ENCODE data around the gene RNF125. TPM values are rescaled to one million over a fixed set of nuclear protein-coding genes. Genes with fewer than 3 reads are reported as not detected.
A peak's percentile ranks its signal among the peaks of the same experiment; 100 is the strongest.

The RNF125 gene
- total and polyA plus RNA-seq, 9 of the 15 experiments (the other 6 are each of a cell fraction or from before 2014, with no cell fraction given) = 0.01 to 0.29 (median 0.07) TPM; not detected in 1

DNA sequence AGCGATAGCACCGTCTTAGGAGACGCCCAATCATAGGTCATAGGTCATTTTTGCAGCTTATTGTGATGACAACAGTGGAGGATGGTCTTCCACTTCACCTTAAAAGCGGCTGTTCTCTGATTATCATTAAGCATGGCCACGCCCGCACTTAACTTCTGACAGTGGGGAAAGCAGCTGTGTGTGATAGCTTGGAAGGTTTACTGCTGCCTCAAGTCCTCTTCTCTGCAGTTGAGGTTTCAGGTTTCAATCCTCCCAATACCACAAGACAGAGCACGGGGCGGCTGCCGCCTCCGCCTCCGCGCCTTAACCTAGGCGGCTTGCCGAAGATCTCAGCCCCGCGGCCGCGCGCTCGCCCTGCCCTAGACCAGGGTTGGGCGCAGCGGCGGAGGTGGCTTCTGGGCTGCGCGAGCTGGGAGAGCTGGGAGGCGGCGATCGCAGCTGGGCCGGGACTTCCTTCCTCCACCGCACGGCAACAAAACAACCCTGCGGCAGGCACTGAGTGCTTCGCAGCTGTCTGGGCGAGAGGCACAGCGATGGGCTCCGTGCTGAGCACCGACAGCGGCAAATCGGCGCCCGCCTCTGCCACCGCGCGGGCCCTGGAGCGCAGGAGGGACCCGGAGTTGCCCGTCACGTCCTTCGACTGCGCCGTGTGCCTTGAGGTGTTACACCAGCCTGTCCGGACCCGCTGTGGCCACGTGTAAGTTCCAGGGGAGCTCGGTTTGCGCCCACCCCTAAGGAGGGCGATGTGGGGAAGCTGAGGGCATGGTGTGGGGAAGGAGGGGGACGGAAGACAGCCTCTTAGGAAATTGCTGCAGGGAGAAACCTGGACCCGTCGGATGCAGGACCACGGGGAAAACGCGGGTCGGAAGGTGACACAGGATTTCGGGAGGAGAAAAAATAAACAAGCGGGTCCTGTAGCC, at the start of gene RNF125 (continued):
- TF ChIP-seq E2F3 (CRISPR knock-in tag; IDR thresholded peaks at IDR 0.05) (0 out of 2 replicates have a peak, but pooled peaks have one; percentile 22), SRSF1 (IDR thresholded peaks at IDR 0.05; ENCODE audit: low read depth, low read length) (no peak), NCOA6 (IDR thresholded peaks at IDR 0.05) (peak; percentile 49; the same call in 1 of the 2 replicates), STAG1 (CRISPR knock-in tag; IDR thresholded peaks at IDR 0.05; ENCODE audit: borderline replicate concordance) (peak; percentile 10; the same call in 1 of the 2 replicates), RBBP5 (IDR thresholded peaks at IDR 0.05; ENCODE audit: borderline replicate concordance, insufficient read depth, low read length, poor library complexity, severe bottlenecking) (peak; percentile 53), CHCHD3 (CRISPR knock-in tag; IDR thresholded peaks at IDR 0.05) (no peak), SRSF7 (optimal IDR thresholded peaks at IDR 0.05; ENCODE audit: low read depth, low read length) (no peak), ZBTB8A (IDR thresholded peaks at IDR 0.05; ENCODE audit: partially characterized antibody) (no peak), SLC30A9 (CRISPR knock-in tag; IDR thresholded peaks at IDR 0.05) (no peak), ZFP36 (IDR thresholded peaks at IDR 0.05; ENCODE audit: low read depth, low read length, partially characterized antibody) (peak; percentile 36), KLF1 (tag; IDR thresholded peaks at IDR 0.05) (peak; percentile 65; the same call in 1 of the 2 replicates), NCOA1 (IDR thresholded peaks at IDR 0.05; ENCODE audit: low read depth) (no peak), ZNF76 (CRISPR knock-in tag; IDR thresholded peaks at IDR 0.05; ENCODE audit: borderline replicate concordance) (no peak), ZNF668 (CRISPR knock-in tag; IDR thresholded peaks at IDR 0.05) (no peak), PHF21A (IDR thresholded peaks at IDR 0.05; ENCODE audit: borderline replicate concordance, low read depth) (no peak), EGR1 (conservative IDR thresholded peaks at IDR 0.05) (peak; percentile 86), KLF10 (CRISPR knock-in tag; IDR thresholded peaks at IDR 0.05) (no peak), ZNF584 (CRISPR knock-in tag; IDR thresholded peaks at IDR 0.05; ENCODE audit: low read depth) (no peak)
- TF ChIP-seq, protein P1, sequence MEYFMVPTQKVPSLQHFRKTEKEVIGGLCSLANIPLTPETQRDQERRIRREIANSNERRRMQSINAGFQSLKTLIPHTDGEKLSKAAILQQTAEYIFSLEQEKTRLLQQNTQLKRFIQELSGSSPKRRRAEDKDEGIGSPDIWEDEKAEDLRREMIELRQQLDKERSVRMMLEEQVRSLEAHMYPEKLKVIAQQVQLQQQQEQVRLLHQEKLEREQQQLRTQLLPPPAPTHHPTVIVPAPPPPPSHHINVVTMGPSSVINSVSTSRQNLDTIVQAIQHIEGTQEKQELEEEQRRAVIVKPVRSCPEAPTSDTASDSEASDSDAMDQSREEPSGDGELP (CRISPR knock-in tag; IDR thresholded peaks at IDR 0.05; ENCODE audit: borderline replicate concordance) = peak; percentile 93
- TF ChIP-seq, protein P2, sequence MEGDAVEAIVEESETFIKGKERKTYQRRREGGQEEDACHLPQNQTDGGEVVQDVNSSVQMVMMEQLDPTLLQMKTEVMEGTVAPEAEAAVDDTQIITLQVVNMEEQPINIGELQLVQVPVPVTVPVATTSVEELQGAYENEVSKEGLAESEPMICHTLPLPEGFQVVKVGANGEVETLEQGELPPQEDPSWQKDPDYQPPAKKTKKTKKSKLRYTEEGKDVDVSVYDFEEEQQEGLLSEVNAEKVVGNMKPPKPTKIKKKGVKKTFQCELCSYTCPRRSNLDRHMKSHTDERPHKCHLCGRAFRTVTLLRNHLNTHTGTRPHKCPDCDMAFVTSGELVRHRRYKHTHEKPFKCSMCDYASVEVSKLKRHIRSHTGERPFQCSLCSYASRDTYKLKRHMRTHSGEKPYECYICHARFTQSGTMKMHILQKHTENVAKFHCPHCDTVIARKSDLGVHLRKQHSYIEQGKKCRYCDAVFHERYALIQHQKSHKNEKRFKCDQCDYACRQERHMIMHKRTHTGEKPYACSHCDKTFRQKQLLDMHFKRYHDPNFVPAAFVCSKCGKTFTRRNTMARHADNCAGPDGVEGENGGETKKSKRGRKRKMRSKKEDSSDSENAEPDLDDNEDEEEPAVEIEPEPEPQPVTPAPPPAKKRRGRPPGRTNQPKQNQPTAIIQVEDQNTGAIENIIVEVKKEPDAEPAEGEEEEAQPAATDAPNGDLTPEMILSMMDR (IDR thresholded peaks at IDR 0.05 in 2 of 3, conservative IDR thresholded peaks at IDR 0.05 in 1 of 3; ENCODE audit: insufficient read depth in 2 of 3, low read depth in 1 of 3, low read length in 3 of 3) = no peak
- TF ChIP-seq, protein P3, sequence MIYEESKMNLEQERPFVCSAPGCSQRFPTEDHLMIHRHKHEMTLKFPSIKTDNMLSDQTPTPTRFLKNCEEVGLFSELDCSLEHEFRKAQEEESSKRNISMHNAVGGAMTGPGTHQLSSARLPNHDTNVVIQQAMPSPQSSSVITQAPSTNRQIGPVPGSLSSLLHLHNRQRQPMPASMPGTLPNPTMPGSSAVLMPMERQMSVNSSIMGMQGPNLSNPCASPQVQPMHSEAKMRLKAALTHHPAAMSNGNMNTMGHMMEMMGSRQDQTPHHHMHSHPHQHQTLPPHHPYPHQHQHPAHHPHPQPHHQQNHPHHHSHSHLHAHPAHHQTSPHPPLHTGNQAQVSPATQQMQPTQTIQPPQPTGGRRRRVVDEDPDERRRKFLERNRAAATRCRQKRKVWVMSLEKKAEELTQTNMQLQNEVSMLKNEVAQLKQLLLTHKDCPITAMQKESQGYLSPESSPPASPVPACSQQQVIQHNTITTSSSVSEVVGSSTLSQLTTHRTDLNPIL (CRISPR knock-in tag; IDR thresholded peaks at IDR 0.05) = no peak
